ENCODE results near the gene ZNF497.

ZNF497 gene

DNA sequence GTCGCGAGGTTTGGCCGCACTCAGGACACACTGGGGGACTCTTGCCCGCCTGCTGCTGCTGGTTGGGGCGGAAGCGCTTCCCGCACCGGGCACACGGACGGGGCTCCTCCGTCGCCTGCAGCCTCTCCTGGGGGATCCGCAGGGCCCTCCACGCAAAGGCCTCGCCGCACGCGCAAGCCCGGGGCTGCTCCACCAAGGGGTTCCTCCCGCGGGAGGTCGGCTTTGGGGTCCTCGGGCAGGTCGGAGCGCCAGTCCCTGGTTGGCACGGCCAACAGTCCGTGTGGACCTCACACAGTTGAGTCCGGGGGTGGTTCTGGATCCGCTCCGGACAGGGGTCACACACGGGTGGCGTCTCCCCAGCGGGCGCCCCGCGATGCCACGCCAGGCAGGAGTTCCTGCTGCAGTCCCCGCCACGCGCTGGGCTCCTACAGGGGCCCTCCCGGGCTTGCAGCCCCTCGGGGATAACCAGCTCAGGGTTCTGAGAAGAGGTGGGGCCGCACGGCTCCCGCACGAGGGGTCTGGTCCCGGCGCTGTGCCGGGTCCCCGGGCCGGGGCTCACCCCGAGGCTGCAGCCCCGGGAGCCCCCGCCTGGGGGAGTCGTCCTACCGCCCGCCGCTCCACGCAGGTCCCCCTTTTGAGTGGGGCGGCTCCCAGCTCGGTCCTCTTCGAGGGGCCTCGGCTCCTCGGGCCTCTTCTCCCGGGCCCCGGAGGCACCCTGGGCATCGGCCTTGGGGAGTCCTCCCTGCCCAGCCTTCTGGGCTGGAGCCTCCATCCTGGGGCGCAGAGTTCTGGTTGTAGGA is 6.2 kb upstream of the ZNF497 start (continued):
- TF ChIP-seq, protein P1, sequence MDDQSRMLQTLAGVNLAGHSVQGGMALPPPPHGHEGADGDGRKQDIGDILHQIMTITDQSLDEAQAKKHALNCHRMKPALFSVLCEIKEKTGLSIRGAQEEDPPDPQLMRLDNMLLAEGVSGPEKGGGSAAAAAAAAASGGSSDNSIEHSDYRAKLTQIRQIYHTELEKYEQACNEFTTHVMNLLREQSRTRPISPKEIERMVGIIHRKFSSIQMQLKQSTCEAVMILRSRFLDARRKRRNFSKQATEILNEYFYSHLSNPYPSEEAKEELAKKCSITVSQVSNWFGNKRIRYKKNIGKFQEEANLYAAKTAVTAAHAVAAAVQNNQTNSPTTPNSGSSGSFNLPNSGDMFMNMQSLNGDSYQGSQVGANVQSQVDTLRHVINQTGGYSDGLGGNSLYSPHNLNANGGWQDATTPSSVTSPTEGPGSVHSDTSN (CRISPR knock-in tag; IDR thresholded peaks at IDR 0.05) = no peak
- no peak for TF ChIP-seq ZNF221 (tag by site-specific recombination; IDR thresholded peaks at IDR 0.05; ENCODE audit: borderline replicate concordance)
- no peak for TF ChIP-seq ZSCAN30 (tag by site-specific recombination; IDR thresholded peaks at IDR 0.05)
- no peak for TF ChIP-seq ZNF76 (tag by site-specific recombination; IDR thresholded peaks at IDR 0.05; ENCODE audit: borderline replicate concordance, low read depth)
- no peak for TF ChIP-seq ZNF324 (tag by site-specific recombination; IDR thresholded peaks at IDR 0.05)
- no peak for TF ChIP-seq ZNF776 (tag by site-specific recombination; IDR thresholded peaks at IDR 0.05; ENCODE audit: borderline replicate concordance)

DNA sequence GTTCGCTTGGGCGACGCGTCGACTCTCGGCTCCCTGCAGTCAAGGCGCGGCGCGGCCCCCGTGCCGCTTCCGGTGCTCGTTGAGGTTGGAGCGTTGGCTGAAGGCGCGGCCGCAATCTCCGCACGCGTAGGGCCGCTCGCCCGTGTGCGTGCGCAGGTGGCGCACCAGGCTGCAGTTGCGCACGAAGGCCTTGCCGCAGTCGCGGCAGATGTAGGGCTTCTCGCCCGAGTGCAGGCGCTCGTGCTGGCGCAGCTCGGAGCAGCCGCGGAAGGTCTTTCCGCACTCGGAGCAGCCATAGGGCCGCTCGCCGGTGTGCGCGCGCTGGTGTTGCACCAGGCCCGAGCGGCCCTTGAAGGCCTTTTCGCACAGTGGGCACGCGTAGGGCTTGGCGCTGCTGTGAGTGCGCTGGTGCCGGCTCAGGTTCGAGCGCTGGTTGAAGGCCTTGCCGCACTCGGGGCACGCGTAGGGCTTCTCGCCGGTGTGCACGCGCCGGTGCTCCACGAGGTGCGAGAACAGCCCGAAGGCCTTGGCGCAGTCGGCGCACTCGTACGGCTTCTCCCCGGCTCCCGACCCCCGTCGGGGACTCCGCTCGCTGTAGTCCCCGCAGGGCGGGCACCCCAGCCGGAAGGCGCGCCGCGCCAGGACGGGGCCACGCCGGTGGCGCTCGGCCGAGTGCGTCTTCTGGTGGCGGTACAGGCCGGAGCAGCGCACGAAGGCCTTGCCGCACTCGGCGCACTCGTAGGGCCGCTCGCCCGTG is 5.3 kb upstream of the ZNF497 start:
- POLR2A ChIA-PET = interaction anchor here (0.9 kb wide), 1 partner anchor 12 kb away, joined by 3 read pairs; no protein-coding TSS in a partner anchor
- Histone ChIP-seq H3K27ac (ENCODE audit: extremely low read depth, low read depth, low read length) (no peak overlapping the region), H3K36me3 (ENCODE audit: control insufficient read depth in 2 of 2, insufficient read depth in 1 of 2, low read length in 2 of 2) (no peaks in the 10 kb centered on the region), H3K4me1 (ENCODE audit: control insufficient read depth, insufficient read depth, low read length) (no peaks in the 10 kb centered on the region), H3K9me3 (ENCODE audit: control insufficient read depth, insufficient read depth, low read depth, low read length) (no peaks in the 10 kb centered on the region), H3K4me3 (ENCODE audit: low read depth, low read length) (no peak overlapping the region)
- CTCF ChIA-PET = no interaction called here
- TF ChIP-seq HOXA7 (CRISPR knock-in tag; IDR thresholded peaks at IDR 0.05; ENCODE audit: borderline replicate concordance) (no peak), ZNF837 (tag by site-specific recombination; IDR thresholded peaks at IDR 0.05) (peak; percentile 98)

- Histone ChIP-seq H3K9me3 (ENCODE audit: control insufficient read depth, insufficient read depth, low read depth, low read length) (no peaks in the 10 kb centered on the region), H3K4me3 (ENCODE audit: low read depth, low read length) (no peak overlapping the region), H3K27ac (ENCODE audit: extremely low read depth, low read depth, low read length) (no peak overlapping the region), H3K4me1 (ENCODE audit: control insufficient read depth, insufficient read depth, low read length) (no peaks in the 10 kb centered on the region), H3K36me3 (ENCODE audit: control insufficient read depth in 2 of 2, insufficient read depth in 1 of 2, low read length in 2 of 2) (no peaks in the 10 kb centered on the region)
- ChIA-PET POLR2A (interaction anchor here (0.9 to 1.8 kb wide), 2 partner anchors 13 to 153 kb away, joined by 3 to 5 read pairs; partner anchors contain the start of gene ZBTB45), CTCF (interaction anchor here (0.6 kb wide), 1 partner anchor 190 kb away, joined by 3 read pairs; no protein-coding TSS in a partner anchor)
- TF ChIP-seq SP2 (tag by site-specific recombination; IDR thresholded peaks at IDR 0.05) (no peak), ZBTB11 (tag by site-specific recombination; conservative IDR thresholded peaks at IDR 0.05; ENCODE audit: low read depth) (0 out of 2 replicates have a peak, but pooled peaks have one; percentile 13), ZNF473 (tag by site-specific recombination; IDR thresholded peaks at IDR 0.05) (no peak)
These were observed 4.3 kb upstream of the ZNF497 start for GRCh38 chr19:58366585-58367430.
